COLO829 (cell line): ENCODE data around the gene ELL.

Experiments
- DNase-seq: peaks from one replicate; pipeline ENCODE4 v3.0.0; 2012; ENCODE audit warnings: low spot score

Gene ELL

GRCh38 chr19:18396471-18397241 lies 125.2 kb downstream of the ELL start:
- no peak for DNase-seq

- DNase-seq, result no peak
These were observed 128.0 kb downstream of the ELL start for GRCh38 chr19:18393836-18394235.

- DNase-seq, result no peak
These were observed 128.9 kb downstream of the ELL start for GRCh38 chr19:18392926-18393325.
